ENCODE results near the gene SMYD2. TPM values are rescaled to one million over a fixed set of nuclear protein-coding genes. Genes with fewer than 3 reads are reported as not detected.

The SMYD2 gene
- total RNA-seq, 1 donor from 2014 or later: 445 TPM

GRCh38 chr1:214344897-214345296, 63.9 kb downstream of the SMYD2 start:
- DNase-seq (ENCODE audit: low spot score): no peak
- intact Hi-C loops (cut with DNase I): no loop called here

DNA sequence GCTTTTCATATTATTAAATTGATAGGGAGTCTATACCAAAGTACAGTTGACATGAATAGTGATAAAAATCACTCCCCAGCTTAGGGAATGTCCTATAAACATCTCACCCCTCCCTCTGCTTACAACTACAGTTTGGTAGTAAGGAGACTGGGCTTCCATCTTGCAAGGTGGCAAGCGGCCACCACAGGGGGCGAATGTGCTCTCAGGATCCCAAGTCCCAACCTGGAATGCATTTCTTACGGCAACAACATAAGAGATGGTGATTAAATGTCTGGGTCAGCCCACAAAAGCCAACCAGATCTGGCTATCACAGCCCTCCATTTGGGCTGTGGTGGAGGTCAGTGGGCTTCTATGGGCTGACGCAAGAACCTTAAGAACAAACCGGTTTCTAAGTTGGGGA, 68.0 kb downstream of the SMYD2 start:
- no peak for DNase-seq (ENCODE audit: low spot score)
- intact Hi-C loops (cut with DNase I): no loop called here

DNA sequence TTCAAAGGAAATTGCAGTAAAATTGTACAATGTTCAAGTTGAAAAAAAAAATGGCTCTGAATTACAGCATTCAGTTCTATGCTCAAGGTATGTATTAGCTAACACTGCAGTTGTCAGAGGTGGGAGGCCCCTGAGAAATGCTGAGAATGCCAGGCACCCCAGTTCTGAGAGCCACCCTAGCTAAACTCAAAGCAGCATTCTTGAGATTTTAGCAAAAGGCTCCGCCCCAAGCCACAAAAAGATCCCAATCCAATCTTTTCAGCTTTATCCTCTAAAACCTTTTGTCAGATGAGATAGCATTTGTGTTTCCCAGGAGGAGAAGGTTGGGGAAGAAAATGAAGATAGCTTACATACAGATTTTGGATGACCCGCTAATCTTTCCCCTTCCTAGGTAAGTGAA, 68.8 kb downstream of the SMYD2 start:
- intact Hi-C loops (cut with DNase I): no loop called here
- DNase-seq (ENCODE audit: low spot score): no peak

GRCh38 chr1:214351551-214352277, 70.8 kb downstream of the SMYD2 start:
- DNase-seq (ENCODE audit: low spot score): no peak
- intact Hi-C loops (cut with DNase I): no loop called here

GRCh38 chr1:214352838-214353237, 71.9 kb downstream of the SMYD2 start:
- no peak for DNase-seq (ENCODE audit: low spot score)
- intact Hi-C loops (cut with DNase I): no loop called here

GRCh38 chr1:214354440-214355148, 73.6 kb downstream of the SMYD2 start:
- DNase-seq (ENCODE audit: low spot score): no peak
- intact Hi-C loops (cut with DNase I): no loop called here

DNA sequence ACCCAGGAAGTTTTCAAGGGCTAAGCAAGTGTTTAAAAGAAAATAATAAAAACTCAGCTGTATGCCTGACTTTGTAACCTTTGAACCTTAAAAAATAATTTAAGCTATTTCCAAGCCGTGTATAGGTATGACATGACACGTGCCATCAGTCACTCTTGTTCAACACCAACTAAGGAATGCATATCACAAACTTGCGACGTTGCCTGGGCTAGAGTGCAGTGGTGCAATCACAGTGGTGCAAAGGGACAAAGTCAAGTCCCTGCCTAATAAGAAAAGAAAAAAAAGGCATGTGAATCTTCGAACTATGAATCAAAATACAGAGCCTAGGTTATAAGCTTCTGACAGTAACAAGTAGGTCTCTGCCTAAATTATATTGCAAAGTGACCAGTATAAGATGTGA, 79.2 kb downstream of the SMYD2 start:
- intact Hi-C loops (cut with DNase I): no loop called here

GRCh38 chr1:214360525-214361164, 79.7 kb downstream of the SMYD2 start:
- DNase-seq (ENCODE audit: low spot score): no peak
- intact Hi-C loops (cut with DNase I): no loop called here

More for the DNA sequence above, 79.2 kb downstream of the SMYD2 start:
- no peak for DNase-seq (ENCODE audit: low spot score)

- intact Hi-C loops (cut with DNase I): no loop called here
- no peak for DNase-seq (ENCODE audit: low spot score)
Observed at GRCh38 chr1:214361636-214362035, 80.7 kb downstream of the SMYD2 start.

DNA sequence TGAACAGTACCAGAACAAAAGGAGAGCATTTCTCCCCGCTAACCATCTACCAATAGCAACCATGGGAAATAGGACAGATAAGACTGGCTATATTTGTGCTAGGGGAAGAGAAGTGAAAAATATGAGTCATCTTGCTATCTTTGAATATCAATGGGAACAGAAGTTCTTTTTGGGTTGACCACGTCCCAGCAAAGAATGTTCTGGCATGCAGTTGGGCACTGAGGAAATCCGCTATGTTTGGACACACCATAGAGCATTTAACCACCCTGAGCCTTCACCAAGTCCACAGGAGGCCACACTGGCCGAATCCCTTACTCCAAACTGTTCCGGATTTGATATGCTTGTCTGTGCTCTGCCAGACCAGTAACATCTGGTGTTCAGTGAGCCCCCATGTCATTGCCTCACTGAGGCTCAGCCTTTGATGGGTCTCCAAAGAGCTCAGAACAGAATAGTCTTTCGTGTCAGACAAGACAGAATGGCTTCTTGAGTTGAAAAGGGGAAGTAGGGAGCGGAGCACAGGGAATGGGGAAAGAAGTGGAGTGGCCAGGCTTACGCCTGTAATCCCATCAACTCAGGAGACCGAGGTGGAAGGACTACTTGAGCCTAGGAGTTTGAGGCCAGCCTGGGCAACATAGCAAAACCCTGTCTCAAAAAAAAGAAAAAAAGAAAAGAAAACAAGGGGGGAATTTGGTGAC, 81.4 kb downstream of the SMYD2 start:
- no peak for DNase-seq (ENCODE audit: low spot score)
- intact Hi-C loops (cut with DNase I): no loop called here

GRCh38 chr1:214363386-214363785, 82.4 kb downstream of the SMYD2 start:
- intact Hi-C loops (cut with DNase I): no loop called here
- DNase-seq (ENCODE audit: low spot score): no peak

GRCh38 chr1:214364386-214364785, 83.4 kb downstream of the SMYD2 start:
- no peak for DNase-seq (ENCODE audit: low spot score)
- intact Hi-C loops (cut with DNase I): no loop called here

- intact Hi-C loops (cut with DNase I): no loop called here
- no peak for DNase-seq (ENCODE audit: low spot score)
Observed at GRCh38 chr1:214364786-214365295, 83.9 kb downstream of the SMYD2 start.

GRCh38 chr1:214367841-214368240, 86.9 kb downstream of the SMYD2 start:
- DNase-seq (ENCODE audit: low spot score): no peak
- intact Hi-C loops (cut with DNase I): no loop called here

DNA sequence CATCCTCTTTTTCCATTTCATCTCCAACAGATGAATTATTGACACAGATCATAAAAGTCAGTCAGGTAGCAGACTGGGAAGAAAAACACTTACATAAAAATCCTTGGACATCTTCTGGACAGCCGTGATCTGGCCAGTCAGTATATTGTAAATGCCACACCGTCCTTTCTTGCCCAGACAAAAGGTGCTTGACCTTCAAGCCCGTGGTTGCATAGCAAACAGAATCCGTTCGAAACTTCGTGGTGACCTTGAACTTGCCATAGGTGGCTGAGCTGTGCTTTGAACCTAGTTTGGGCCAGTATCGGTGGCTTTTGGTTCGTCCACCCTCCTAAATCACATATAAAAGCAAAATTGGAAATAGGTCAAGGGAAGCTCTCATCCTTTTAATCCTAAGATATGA, 88.4 kb downstream of the SMYD2 start:
- intact Hi-C loops (cut with DNase I): no loop called here

DNA sequence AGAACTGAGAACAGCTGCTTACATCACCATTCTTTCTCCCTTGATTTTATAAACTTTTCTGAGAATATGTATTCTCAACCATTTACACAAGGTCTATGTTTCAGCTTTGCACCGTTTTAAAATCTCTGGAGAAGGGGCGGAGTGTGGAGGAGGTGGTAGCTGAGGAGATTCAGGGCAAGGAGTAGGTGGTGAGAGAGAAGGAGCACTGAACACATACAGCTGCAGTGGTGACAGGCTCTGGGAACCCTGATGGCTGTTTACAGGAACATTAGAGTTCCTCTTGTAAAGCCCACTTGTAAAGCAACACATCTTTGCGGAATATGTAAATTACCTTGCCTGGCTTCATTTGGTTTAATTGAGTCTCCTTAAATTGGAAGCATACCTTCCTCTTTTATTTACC, 89.7 kb downstream of the SMYD2 start:
- no peak for DNase-seq (ENCODE audit: low spot score)
- intact Hi-C loops (cut with DNase I): loop anchor here (5.0 kb wide), 1 partner anchor 38 kb away; no protein-coding TSS in a partner anchor

More for the DNA sequence above, 88.4 kb downstream of the SMYD2 start:
- no peak for DNase-seq (ENCODE audit: low spot score)

- DNase-seq (ENCODE audit: low spot score): no peak
- intact Hi-C loops (cut with DNase I): loop anchor here (5.0 kb wide), 1 partner anchor 40 kb away; no protein-coding TSS in a partner anchor
Observed at GRCh38 chr1:214372092-214372491, 91.1 kb downstream of the SMYD2 start.

GRCh38 chr1:214377485-214377884, 96.5 kb downstream of the SMYD2 start:
- no peak for DNase-seq (ENCODE audit: low spot score)
- intact Hi-C loops (cut with DNase I): no loop called here

DNA sequence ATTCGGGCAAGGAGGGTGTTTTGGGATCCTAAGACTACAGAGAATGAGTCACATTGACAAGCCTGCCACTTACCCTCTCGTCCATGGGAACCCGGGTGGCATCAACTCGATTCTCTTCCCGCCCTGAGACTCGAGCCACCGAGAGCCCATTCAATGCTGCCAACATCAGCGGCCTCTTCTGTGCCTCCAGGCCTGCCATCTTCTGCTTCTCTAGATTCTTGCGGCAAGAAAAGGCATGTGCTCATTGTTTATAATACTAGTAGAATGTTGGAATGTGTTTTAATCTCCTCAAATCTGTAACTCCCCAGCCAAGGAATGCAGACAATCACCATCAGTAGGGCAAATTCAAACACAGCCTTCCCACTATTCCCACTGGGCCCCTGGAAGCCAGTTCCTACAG, 96.9 kb downstream of the SMYD2 start:
- intact Hi-C loops (cut with DNase I): no loop called here

DNA sequence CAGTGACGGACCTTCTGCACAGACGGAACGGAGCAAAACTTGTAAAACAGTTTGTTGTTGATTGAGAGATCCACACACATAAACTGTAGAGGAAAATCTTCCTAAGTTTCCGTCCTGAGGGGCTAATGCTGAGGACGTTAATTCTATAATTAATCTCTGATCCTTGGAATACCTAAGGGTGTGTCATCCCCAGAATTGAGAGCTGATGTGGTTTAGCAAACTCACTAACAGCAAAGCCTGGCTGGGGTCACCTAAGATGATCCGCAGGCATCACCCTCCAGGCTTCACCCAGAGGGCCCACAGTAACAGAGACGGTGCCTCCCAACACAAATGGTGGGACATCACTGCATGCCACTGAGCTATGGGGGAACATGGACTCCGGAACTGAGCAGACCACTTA, 97.5 kb downstream of the SMYD2 start:
- intact Hi-C loops (cut with DNase I): no loop called here
- DNase-seq (ENCODE audit: low spot score): no peak

More for the DNA sequence above, 96.9 kb downstream of the SMYD2 start:
- no peak for DNase-seq (ENCODE audit: low spot score)
